Cardiac muscle cell (in vitro differentiated cells and primary cell): Measurements from ENCODE around the gene FAM81A. TPM values are rescaled to one million over a fixed set of nuclear protein-coding genes. Genes with fewer than 3 reads are reported as not detected.

Experiments
- DNase-seq, 2 donors: peaks; one replicate each; pipeline versions ENCODE4 v3.0.0 to v3.0.0-alpha.2; 2010 to 2017; ENCODE audit warnings: low read depth in 1 of 2, low spot score in 1 of 2
- H3K27ac ChIP-seq: fragments of 200-600 bp; sonication (generic); 2 replicates; pipeline ENCODE4 v1.5.1; 2016
- H3K27me3 ChIP-seq: fragments of 200-600 bp; sonication (generic); 2 replicates; pipeline ENCODE4 v1.6.0; 2016; ENCODE audit warnings: control low read depth
- H3K36me3 ChIP-seq: fragments of 200-600 bp; sonication (generic); 2 replicates; pipeline ENCODE4 v1.5.1; 2016; ENCODE audit warnings: control low read depth
- H3K4me1 ChIP-seq: fragments of 200-600 bp; sonication (generic); 2 replicates; pipeline ENCODE4 v1.8.1; 2017; ENCODE audit warnings: low read depth, mild to moderate bottlenecking, mixed run types
- H3K4me3 ChIP-seq: fragments of 200-600 bp; sonication (generic); 2 replicates; pipeline ENCODE4 v1.5.1; 2016; ENCODE audit warnings: mild to moderate bottlenecking
- H3K9me3 ChIP-seq: fragments of 200-600 bp; sonication (generic); 2 replicates; pipeline ENCODE4 v1.5.1; 2017; ENCODE audit warnings: low read depth, mild to moderate bottlenecking, control low read depth
- polyA plus RNA-seq: library from polyadenylated mRNA; unstranded; fragments of >200 nt; fragmentation: Nextera tagmentation; extraction: Ambion mirVana; gene quantifications from 2 replicates; pipeline ENCODE4 v1.2.1, GENCODE V29; 2016
- total RNA-seq: library from RNA; depleted of rRNA; stranded (reverse); fragments of >200 nt; gene quantifications from 2 replicates; pipeline ENCODE4 v1.2.3, GENCODE V29; 2016
- TF ChIP-seq, protein P1 (sequence below): IDR thresholded peaks from 2 replicates; pipeline ENCODE4 v1.5.1; 2012; ENCODE audit warnings: low read depth, mild to moderate bottlenecking, low read length

FAM81A gene
- total and polyA plus RNA-seq, 2 experiments from 2014 or later = 1.8 to 5.1 TPM

DNA sequence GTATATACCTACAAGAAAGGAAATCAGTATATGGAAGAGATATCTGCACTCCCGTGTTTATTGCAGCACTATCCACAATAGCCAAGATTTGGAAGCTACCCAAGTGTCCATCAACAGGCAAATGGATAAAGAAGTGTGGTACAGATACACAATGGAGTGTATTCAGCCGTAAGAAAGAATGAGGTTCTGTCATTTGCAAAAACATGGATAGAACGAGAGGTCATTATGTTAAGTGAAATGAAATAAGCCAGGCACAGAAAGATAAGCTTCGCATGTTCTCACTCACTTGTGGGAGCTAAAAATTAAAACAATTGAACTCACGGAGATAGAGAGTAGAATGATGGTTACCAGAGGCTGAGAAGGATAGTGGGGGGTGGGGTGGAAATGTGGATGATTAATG lies 53.1 kb downstream of the FAM81A start:
- Histone ChIP-seq H3K4me3 (no peak overlapping the region), H3K36me3 (no peaks in the 10 kb centered on the region), H3K27me3 (no peaks in the 10 kb centered on the region), H3K4me1 (peaks cover 15% of the 10 kb centered on the region), H3K9me3 (no peaks in the 10 kb centered on the region), H3K27ac (peak overlapping the region; percentile 68)
- TF ChIP-seq, protein P1, sequence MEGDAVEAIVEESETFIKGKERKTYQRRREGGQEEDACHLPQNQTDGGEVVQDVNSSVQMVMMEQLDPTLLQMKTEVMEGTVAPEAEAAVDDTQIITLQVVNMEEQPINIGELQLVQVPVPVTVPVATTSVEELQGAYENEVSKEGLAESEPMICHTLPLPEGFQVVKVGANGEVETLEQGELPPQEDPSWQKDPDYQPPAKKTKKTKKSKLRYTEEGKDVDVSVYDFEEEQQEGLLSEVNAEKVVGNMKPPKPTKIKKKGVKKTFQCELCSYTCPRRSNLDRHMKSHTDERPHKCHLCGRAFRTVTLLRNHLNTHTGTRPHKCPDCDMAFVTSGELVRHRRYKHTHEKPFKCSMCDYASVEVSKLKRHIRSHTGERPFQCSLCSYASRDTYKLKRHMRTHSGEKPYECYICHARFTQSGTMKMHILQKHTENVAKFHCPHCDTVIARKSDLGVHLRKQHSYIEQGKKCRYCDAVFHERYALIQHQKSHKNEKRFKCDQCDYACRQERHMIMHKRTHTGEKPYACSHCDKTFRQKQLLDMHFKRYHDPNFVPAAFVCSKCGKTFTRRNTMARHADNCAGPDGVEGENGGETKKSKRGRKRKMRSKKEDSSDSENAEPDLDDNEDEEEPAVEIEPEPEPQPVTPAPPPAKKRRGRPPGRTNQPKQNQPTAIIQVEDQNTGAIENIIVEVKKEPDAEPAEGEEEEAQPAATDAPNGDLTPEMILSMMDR = no peak
- DNase-seq = peak; percentile 34 to 76

DNA sequence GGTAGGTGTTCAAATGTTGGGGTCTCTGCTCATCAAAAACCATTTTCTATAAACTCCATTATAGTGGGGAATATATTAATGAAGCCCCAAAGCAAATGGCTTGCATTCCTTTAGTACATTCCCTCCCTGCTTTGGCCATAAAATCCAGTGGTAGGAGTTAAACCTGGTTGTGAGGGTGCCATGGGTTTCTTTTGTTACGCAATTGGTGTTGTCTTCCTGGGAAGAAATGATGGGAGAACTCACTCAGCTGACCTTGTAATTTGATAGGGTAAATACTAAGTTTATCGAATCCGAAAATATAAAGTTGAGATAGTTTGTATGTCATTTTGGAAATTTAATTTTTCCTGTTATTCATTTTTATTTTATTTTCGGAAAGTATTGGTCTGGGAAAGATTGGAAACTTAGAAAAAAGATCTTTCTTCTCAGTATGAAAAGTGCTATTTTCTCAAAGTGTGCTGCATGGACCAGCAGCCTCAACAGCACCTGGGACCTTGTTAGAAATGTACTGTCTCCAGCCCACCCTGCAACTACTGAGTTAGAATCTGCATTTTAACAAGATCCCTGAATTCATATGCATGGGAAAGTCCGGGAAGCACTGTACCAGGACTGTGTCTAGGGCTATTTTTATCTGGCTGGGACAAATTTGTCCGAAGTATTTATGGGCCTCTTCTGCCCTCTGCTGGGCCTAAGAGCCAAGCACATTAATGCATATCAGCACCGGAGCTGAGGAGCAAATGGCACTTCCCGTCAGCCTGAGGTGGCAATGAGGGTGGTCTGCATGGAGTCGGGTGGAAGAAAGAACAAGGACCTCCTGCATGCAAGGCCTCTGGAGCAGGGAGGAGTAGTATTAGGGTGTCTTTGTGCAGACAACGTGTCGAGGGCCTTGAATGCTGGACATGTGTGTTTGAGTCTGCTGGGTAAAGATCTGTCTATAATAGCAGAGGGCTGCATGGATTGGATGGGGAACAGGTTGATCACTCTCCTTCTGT lies 54.7 kb downstream of the FAM81A start:
- Histone ChIP-seq H3K36me3 (no peaks in the 10 kb centered on the region), H3K27me3 (no peaks in the 10 kb centered on the region), H3K27ac (no peak overlapping the region), H3K9me3 (no peaks in the 10 kb centered on the region), H3K4me1 (peaks cover 15% of the 10 kb centered on the region), H3K4me3 (no peak overlapping the region)
- TF ChIP-seq, protein P1 = peak; percentile 79
- DNase-seq = peak; percentile 83 to 88

GRCh38 chr15:59501597-59501996 lies 63.6 kb downstream of the FAM81A start:
- TF ChIP-seq, protein P1 = peak; percentile 72
- no peaks in the 10 kb centered on the region for H3K27me3 ChIP-seq
- no peaks in the 10 kb centered on the region for H3K9me3 ChIP-seq
- H3K4me1 ChIP-seq = no peaks in the 10 kb centered on the region
- no peak overlapping the region for H3K27ac ChIP-seq
- peak; percentile 67 to 69 for DNase-seq
- no peak overlapping the region for H3K4me3 ChIP-seq
- H3K36me3 ChIP-seq = no peaks in the 10 kb centered on the region

- H3K9me3 ChIP-seq = no peaks in the 10 kb centered on the region
- no peak overlapping the region for H3K4me3 ChIP-seq
- no peaks in the 10 kb centered on the region for H3K27me3 ChIP-seq
- TF ChIP-seq, protein P1 = no peak
- H3K36me3 ChIP-seq = no peaks in the 10 kb centered on the region
- H3K27ac ChIP-seq = no peak overlapping the region
- no peak for DNase-seq
- no peaks in the 10 kb centered on the region for H3K4me1 ChIP-seq
Observed at GRCh38 chr15:59515190-59515589, 77.2 kb downstream of the FAM81A start.

DNA sequence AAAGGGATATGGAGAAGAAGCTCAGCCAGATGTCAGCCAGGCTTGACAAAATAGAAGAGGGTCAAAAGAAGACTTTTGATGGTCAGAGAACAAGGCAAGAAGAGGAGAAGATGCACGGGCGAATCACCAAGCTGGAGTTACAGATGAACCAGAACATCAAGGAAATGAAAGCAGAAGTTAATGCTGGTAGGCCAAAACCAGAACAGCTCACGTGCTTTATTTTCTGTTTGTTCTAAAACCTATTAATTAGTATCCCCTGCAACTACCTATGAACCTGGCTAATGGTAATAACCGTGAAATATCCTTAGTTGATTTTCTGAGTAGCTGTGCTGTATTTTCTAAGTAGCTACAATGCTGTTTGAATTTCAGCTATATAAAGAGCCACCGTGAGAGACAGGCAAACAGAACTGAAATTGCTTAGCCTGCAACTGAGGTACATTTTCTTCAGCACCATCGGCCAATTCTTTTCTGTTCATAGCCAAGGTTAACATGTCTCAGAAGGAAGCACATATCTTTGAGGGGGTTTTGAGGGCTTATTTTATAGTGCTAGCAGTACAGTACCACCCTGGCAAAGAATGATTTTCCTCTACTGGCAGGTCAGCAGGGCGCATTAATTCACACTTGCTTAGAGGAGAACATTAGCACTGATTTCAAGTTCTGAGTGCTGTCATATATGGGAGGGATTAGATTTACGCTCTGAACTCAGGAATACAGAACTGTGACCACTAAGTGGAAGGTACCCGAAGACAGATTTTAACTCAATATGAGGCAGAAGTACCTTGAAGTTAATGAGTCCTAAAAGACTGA lies 78.9 kb downstream of the FAM81A start:
- DNase-seq = no peak
- no peak overlapping the region for H3K4me3 ChIP-seq
- TF ChIP-seq, protein P1 = no peak

More for the DNA sequence above, 78.9 kb downstream of the FAM81A start:
- H3K27ac ChIP-seq = no peak overlapping the region
- no peaks in the 10 kb centered on the region for H3K4me1 ChIP-seq
- H3K9me3 ChIP-seq = no peaks in the 10 kb centered on the region
- H3K36me3 ChIP-seq = no peaks in the 10 kb centered on the region
- H3K27me3 ChIP-seq = no peaks in the 10 kb centered on the region
